ENCODE measurements around the gene CRY2. TPM values are rescaled to one million over a fixed set of nuclear protein-coding genes. Genes with fewer than 3 reads are reported as not detected.

Gene CRY2
- total RNA-seq, 1 experiment from 2014 or later: 28.6 TPM

DNA sequence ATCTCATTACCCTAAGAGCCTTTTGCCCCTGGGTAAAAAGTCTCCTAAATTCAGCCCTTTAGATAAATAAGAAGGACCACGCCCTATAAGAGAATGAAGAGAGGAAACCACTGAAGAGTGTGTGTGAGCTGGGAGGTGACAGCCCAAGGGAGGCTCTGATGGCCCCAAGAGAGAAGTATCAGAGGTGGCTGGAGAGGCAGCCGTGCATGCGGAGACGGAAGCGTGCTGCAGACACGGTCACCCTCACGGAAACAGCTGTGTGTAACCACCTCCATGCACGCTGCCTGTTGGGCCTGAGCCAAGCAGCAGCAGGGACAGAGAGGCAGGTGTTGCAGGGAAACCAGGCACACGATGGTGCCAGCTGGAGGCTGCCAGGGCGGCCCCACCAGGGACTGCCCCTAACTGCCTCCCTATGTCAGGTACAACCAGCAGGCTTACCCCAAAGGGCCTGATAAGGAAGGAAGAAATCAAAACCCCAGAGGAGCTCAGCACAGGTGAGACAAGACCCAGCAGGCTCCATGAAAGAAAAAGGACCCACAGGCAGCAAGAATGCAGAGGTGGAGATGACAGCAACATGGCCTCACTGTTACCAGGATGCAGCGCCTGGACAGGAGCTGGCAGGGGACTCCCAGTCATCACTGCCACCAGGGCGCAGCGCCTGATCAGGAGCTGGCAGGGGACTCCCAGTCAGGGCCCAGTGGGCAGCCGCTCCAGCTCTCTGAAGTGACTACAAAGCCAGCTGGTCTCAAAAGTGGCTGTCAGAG lies 82.9 kb downstream of the CRY2 start:
- no peak for DNase-seq (ENCODE audit: low spot score)

- no peak for DNase-seq (ENCODE audit: low spot score)
These were observed 83.8 kb downstream of the CRY2 start for GRCh38 chr11:45930951-45931570.

GRCh38 chr11:45931739-45932138 lies 84.5 kb downstream of the CRY2 start:
- DNase-seq (ENCODE audit: low spot score): no peak

- DNase-seq (ENCODE audit: low spot score): no peak
These were observed 84.9 kb downstream of the CRY2 start for GRCh38 chr11:45932217-45932616.

Other genes starting within 250 kb of the CRY2 start
- gene CHST1, start 181.9 kb upstream of the CRY2 start, total RNA-seq (2014; rRNA removed; shearing (Covaris generic)): not detected in 2 replicates
- gene SLC35C1, start 42.3 kb upstream of the CRY2 start, total RNA-seq (2014; rRNA removed; shearing (Covaris generic)): 28.3 and 37.2 TPM in 2 replicates
- gene MAPK8IP1, start 38.2 kb downstream of the CRY2 start, total RNA-seq (2014; rRNA removed; shearing (Covaris generic)): 2.9 and 4.0 TPM in 2 replicates
- 0.31 and 1.7 TPM in 2 replicates for gene FREY1, start 59.8 kb downstream of the CRY2 start, total RNA-seq (2014; rRNA removed; shearing (Covaris generic))
- gene PEX16, start 70.4 kb downstream of the CRY2 start, total RNA-seq (2014; rRNA removed; shearing (Covaris generic)): 86.5 and 98.4 TPM in 2 replicates
- gene LARGE2, start 75.2 kb downstream of the CRY2 start, total RNA-seq (2014; rRNA removed; shearing (Covaris generic)): 2.6 and 4.5 TPM in 2 replicates

All from HT-29 (cell line).